Ishikawa (cell line): ENCODE measurements around the gene ALPI.

ENCODE experiments used
- CEBPB ChIP-seq: IDR thresholded peaks from 2 replicates; pipeline ENCODE4 v1.6.1; 2012
- EGR1 ChIP-seq: IDR thresholded peaks from 2 replicates; pipeline ENCODE4 v1.6.1; 2012
- EP300 ChIP-seq: IDR thresholded peaks from 2 replicates; pipeline ENCODE4 v1.6.1; 2012; ENCODE audit warnings: borderline replicate concordance
- FOXM1 ChIP-seq: IDR thresholded peaks from 2 replicates; pipeline ENCODE4 v1.6.1; 2012; ENCODE audit warnings: low read depth, borderline replicate concordance
- MAX ChIP-seq: IDR thresholded peaks from 2 replicates; pipeline ENCODE4 v1.6.1; 2012
- RAD21 ChIP-seq: IDR thresholded peaks from 2 replicates; pipeline ENCODE4 v1.6.1; 2012; ENCODE audit warnings: low read depth
- TAF1 ChIP-seq: IDR thresholded peaks from 2 replicates; pipeline ENCODE4 v1.6.1; 2012; ENCODE audit warnings: low read depth, mild to moderate bottlenecking
- TCF12 ChIP-seq: IDR thresholded peaks from 2 replicates; pipeline ENCODE4 v1.6.1; 2012; ENCODE audit warnings: low read depth
- TEAD4 ChIP-seq: IDR thresholded peaks from 2 replicates; pipeline ENCODE4 v1.6.1; 2012
- YY1 ChIP-seq: IDR thresholded peaks from 2 replicates; pipeline ENCODE4 v1.6.1; 2012; ENCODE audit warnings: low read depth
- ZBTB7A ChIP-seq: IDR thresholded peaks from 2 replicates; pipeline ENCODE4 v1.6.1; 2012; ENCODE audit warnings: low read depth
- TF ChIP-seq, protein P1 (sequence below): IDR thresholded peaks from 2 replicates; pipeline ENCODE4 v1.6.1; 2012; ENCODE audit warnings: low read depth, mild to moderate bottlenecking

DNA sequence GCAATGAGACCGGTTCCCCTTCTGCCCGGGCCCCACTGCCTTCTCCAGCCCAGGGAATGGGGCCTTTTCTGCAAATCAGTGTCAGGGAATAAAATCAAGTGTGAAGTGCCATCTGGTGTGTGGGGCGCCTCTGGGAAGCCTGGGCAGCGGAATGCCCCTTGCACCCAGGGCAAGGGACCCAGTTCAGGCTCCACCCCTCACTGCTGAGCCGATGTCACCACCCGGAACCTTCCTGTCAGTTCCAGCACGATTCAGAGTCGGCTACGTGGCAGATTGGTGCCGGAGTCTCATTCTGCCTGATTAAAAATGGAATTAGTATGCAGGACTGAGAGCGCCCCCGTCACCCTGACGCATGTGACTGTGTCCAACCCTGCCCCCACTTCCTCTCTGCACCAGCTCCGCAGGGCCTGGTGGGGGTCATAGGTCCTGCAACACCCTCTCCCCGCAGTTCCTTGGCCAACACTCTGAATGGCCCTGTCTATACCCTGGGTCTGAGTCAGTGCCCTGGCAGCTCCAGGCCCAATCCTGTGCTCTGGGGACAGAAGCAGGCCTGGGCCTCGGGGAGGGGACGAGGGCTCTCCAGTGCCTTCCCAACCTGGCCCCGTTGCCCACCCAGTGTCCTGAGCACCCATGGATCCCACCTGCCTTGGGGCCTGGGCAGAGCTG, 8.2 kb upstream of the ALPI start:
- TF ChIP-seq FOXM1 (no peak), EP300 (no peak), TEAD4 (no peak), ZBTB7A (no peak), RAD21 (no peak), YY1 (no peak), TAF1 (no peak), TCF12 (no peak), MAX (no peak), CEBPB (no peak), EGR1 (no peak)
- TF ChIP-seq, protein P1, sequence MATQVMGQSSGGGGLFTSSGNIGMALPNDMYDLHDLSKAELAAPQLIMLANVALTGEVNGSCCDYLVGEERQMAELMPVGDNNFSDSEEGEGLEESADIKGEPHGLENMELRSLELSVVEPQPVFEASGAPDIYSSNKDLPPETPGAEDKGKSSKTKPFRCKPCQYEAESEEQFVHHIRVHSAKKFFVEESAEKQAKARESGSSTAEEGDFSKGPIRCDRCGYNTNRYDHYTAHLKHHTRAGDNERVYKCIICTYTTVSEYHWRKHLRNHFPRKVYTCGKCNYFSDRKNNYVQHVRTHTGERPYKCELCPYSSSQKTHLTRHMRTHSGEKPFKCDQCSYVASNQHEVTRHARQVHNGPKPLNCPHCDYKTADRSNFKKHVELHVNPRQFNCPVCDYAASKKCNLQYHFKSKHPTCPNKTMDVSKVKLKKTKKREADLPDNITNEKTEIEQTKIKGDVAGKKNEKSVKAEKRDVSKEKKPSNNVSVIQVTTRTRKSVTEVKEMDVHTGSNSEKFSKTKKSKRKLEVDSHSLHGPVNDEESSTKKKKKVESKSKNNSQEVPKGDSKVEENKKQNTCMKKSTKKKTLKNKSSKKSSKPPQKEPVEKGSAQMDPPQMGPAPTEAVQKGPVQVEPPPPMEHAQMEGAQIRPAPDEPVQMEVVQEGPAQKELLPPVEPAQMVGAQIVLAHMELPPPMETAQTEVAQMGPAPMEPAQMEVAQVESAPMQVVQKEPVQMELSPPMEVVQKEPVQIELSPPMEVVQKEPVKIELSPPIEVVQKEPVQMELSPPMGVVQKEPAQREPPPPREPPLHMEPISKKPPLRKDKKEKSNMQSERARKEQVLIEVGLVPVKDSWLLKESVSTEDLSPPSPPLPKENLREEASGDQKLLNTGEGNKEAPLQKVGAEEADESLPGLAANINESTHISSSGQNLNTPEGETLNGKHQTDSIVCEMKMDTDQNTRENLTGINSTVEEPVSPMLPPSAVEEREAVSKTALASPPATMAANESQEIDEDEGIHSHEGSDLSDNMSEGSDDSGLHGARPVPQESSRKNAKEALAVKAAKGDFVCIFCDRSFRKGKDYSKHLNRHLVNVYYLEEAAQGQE = no peak
